Smooth muscle cell (in vitro differentiated cells): ENCODE measurements around the gene PACRG. TPM values are rescaled to one million over a fixed set of nuclear protein-coding genes. Genes with fewer than 3 reads are reported as not detected.

ENCODE experiments used
- DNase-seq: peaks from one replicate; lab custom pipeline; 2025; ENCODE audit not compliant: unreplicated experiment; lab: John Stamatoyannopoulos, UW
- H2AFZ ChIP-seq: fragments of 200-600 bp; sonication (generic); 2 replicates; pipeline ENCODE4 v1.6.0; 2016; ENCODE audit warnings: antibody characterized with exemption, low read depth, mild to moderate bottlenecking
- H3F3A ChIP-seq: fragments of 200-600 bp; sonication (generic); 2 replicates; pipeline ENCODE4 v1.6.0; 2017; ENCODE audit warnings: antibody characterized with exemption, low read depth
- H3K27ac ChIP-seq: fragments of 200-600 bp; sonication (generic); 2 replicates; pipeline ENCODE4 v1.5.1; 2016; ENCODE audit warnings: low read depth, mild to moderate bottlenecking
- H3K27me3 ChIP-seq: fragments of 200-600 bp; sonication (generic); 2 replicates; pipeline ENCODE4 v1.6.1; 2016; ENCODE audit warnings: low read depth, mild to moderate bottlenecking
- H3K36me3 ChIP-seq: fragments of 200-600 bp; sonication (generic); 2 replicates; pipeline ENCODE4 v1.5.1; 2016; ENCODE audit warnings: low read depth
- H3K4me1 ChIP-seq: fragments of 200-600 bp; sonication (generic); 2 replicates; pipeline ENCODE4 v1.5.1; 2016; ENCODE audit warnings: low read depth
- H3K4me2 ChIP-seq: fragments of 200-600 bp; sonication (generic); 2 replicates; pipeline ENCODE4 v1.6.0; 2016; ENCODE audit warnings: mild to moderate bottlenecking
- H3K4me3 ChIP-seq: fragments of 200-600 bp; sonication (generic); 2 replicates; pipeline ENCODE4 v1.5.1; 2016; ENCODE audit warnings: mild to moderate bottlenecking
- H3K79me2 ChIP-seq: fragments of 200-600 bp; sonication (generic); 2 replicates; pipeline ENCODE4 v1.6.0; 2016; ENCODE audit warnings: low read depth, mild to moderate bottlenecking
- H3K9ac ChIP-seq: fragments of 200-600 bp; sonication (generic); 2 replicates; pipeline ENCODE4 v1.6.0; 2016; ENCODE audit warnings: low read depth
- H3K9me3 ChIP-seq: fragments of 200-600 bp; sonication (generic); replicated peaks from 2 replicates; pipeline ENCODE4 v1.5.1; 2016; ENCODE audit warnings: low read depth
- H4K20me1 ChIP-seq: fragments of 200-600 bp; sonication (generic); 2 replicates; pipeline ENCODE4 v1.6.0; 2016; ENCODE audit warnings: low read depth
- WGBS: methylation state at CpG from one replicate; pipeline ENCODE4 v1.1.7; 2016; ENCODE audit warnings: low lambda C conversion rate; 5-methylcytosine and 5-hydroxymethylcytosine counted together
- polyA plus RNA-seq: library from polyadenylated mRNA; unstranded; fragments of >200 nt; fragmentation: Nextera tagmentation; extraction: Ambion mirVana; gene quantifications from 2 replicates; pipeline ENCODE4 v1.2.1, GENCODE V29; 2016
- total RNA-seq: library from RNA; depleted of rRNA; stranded (reverse); fragments of >200 nt; gene quantifications from 2 replicates; pipeline ENCODE4 v1.2.3, GENCODE V29; 2014
- TF ChIP-seq, protein P1 (sequence below): fragments of 200-600 bp; sonication (generic); IDR thresholded peaks from 2 replicates; pipeline ENCODE4 v1.5.1; 2017; ENCODE audit warnings: borderline replicate concordance, mild to moderate bottlenecking, antibody characterized with exemption; ENCODE audit not compliant: insufficient read depth, poor library complexity, severe bottlenecking

The PACRG gene
- total and polyA plus RNA-seq, 2 experiments from 2014 or later: not detected

DNA sequence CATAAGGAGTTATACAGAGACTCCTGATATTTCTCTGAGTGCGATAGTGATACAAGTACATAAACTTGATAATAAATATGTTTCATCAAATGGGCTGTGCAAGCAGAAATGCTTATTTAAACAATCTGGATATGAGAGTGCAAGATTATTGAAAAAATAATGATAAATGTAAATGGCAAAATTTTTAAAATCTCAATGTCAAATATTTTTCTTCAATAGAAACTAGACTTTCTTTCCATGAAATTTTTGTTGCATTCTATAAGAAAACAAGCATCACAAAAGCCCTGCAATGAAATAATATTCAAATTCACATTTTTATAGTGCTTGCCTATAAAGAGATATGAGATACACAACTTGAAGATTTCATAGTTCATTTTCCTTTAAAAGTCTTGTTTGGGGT, 2.7 kb downstream of the PACRG start:
- no peaks in the 10 kb centered on the region for H3F3A ChIP-seq
- H3K36me3 ChIP-seq: no peaks in the 10 kb centered on the region
- no peak overlapping the region for H3K27ac ChIP-seq
- no peak overlapping the region for H3K4me3 ChIP-seq
- no peaks in the 10 kb centered on the region for H3K79me2 ChIP-seq
- 100% methylated on average over 1 of the region's 1 CpG for WGBS
- H3K27me3 ChIP-seq: no peaks in the 10 kb centered on the region
- peaks cover 5% of the 10 kb centered on the region for H3K4me1 ChIP-seq
- H3K9ac ChIP-seq: no peak overlapping the region
- H3K9me3 ChIP-seq: no peaks in the 10 kb centered on the region
- no peak overlapping the region for H2AFZ ChIP-seq
- H4K20me1 ChIP-seq: no peaks in the 10 kb centered on the region
- TF ChIP-seq, protein P1, sequence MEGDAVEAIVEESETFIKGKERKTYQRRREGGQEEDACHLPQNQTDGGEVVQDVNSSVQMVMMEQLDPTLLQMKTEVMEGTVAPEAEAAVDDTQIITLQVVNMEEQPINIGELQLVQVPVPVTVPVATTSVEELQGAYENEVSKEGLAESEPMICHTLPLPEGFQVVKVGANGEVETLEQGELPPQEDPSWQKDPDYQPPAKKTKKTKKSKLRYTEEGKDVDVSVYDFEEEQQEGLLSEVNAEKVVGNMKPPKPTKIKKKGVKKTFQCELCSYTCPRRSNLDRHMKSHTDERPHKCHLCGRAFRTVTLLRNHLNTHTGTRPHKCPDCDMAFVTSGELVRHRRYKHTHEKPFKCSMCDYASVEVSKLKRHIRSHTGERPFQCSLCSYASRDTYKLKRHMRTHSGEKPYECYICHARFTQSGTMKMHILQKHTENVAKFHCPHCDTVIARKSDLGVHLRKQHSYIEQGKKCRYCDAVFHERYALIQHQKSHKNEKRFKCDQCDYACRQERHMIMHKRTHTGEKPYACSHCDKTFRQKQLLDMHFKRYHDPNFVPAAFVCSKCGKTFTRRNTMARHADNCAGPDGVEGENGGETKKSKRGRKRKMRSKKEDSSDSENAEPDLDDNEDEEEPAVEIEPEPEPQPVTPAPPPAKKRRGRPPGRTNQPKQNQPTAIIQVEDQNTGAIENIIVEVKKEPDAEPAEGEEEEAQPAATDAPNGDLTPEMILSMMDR: no peak
- DNase-seq: no peak
- H3K4me2 ChIP-seq: no peak overlapping the region

DNA sequence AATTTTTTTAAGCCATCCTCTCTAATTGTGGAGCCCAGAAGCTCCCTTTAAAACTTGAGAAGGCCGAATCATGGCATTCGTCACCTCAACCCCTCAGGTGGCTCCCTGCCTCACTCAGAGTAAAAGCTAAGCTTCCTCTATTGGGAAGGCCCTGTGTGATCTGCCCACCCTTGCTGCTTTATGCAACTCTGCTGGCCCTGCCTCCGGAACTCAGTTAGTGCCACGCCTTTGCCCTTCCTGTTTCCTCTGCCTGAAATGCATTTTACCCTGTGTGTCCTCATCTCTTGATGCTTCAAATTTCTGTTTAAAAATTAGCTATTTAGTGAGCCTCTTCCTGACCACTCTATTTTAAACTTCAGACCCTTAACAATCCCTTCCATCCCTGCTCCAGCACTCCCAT, 5.7 kb downstream of the PACRG start:
- no peak overlapping the region for H3K4me2 ChIP-seq
- H3K4me3 ChIP-seq: no peak overlapping the region
- DNase-seq: no peak
- no peaks in the 10 kb centered on the region for H3K27me3 ChIP-seq
- H4K20me1 ChIP-seq: no peaks in the 10 kb centered on the region
- H3K79me2 ChIP-seq: no peaks in the 10 kb centered on the region
- no peak overlapping the region for H2AFZ ChIP-seq
- no peak overlapping the region for H3K27ac ChIP-seq
- H3K4me1 ChIP-seq: no peaks in the 10 kb centered on the region
- TF ChIP-seq, protein P1: no peak
- H3F3A ChIP-seq: no peaks in the 10 kb centered on the region
- H3K36me3 ChIP-seq: no peaks in the 10 kb centered on the region
- H3K9ac ChIP-seq: no peak overlapping the region
- no peaks in the 10 kb centered on the region for H3K9me3 ChIP-seq
- 82% methylated on average over 4 of the region's 4 CpGs for WGBS

DNA sequence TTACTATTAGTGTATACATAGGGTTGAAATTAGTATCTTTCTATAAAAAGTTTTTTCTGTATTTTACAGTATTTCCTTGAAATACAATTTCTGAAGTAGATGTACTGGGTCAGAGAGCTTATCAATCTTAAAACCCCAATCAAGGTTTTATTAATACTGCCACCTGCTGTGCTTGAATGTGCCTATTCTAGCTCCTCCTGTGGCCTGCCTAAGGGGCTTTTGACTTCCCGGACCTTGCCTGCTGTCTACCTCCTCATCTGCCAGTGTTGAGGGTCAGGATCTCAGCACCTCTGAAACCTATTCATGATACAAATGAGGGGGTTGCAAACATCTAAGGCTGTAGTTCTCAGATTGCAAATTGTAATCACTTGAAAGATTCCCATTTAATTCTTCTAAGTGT, 9.2 kb downstream of the PACRG start:
- H3K27me3 ChIP-seq: no peaks in the 10 kb centered on the region
- no peaks in the 10 kb centered on the region for H4K20me1 ChIP-seq
- no peaks in the 10 kb centered on the region for H3K79me2 ChIP-seq
- H3K9me3 ChIP-seq: no peaks in the 10 kb centered on the region
- 68% methylated on average over 1 of the region's 1 CpG for WGBS
- no peak overlapping the region for H3K9ac ChIP-seq
- H3K4me2 ChIP-seq: no peak overlapping the region
- H3K27ac ChIP-seq: no peak overlapping the region
- H3K36me3 ChIP-seq: no peaks in the 10 kb centered on the region
- H3F3A ChIP-seq: no peaks in the 10 kb centered on the region
- H3K4me1 ChIP-seq: no peaks in the 10 kb centered on the region
- TF ChIP-seq, protein P1: no peak
- no peak overlapping the region for H3K4me3 ChIP-seq
- no peak for DNase-seq
- H2AFZ ChIP-seq: no peak overlapping the region

DNA sequence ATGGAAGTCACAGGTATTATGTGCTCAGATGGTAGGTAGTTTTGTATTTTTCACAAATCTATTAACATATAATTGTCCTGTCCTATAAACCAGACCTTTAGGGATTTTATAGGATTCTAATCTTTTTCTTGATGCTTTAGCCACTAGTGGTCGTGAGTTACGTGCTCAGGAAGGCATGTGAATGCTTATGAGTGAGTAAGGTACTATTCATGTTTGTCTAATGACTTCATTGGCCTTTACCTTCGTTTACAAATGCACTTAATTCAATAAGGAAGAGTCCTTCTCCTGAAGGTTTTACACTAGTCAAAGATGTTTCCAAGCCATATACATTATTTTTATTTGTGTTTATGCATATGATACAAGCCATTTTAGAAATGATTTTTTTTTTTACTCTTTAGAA, 23.0 kb downstream of the PACRG start:
- WGBS: 47% methylated on average over 3 of the region's 3 CpGs
- Histone ChIP-seq H3K27me3 (no peaks in the 10 kb centered on the region), H3K79me2 (no peaks in the 10 kb centered on the region), H3K9me3 (no peaks in the 10 kb centered on the region), H3F3A (no peaks in the 10 kb centered on the region), H3K4me2 (no peak overlapping the region), H3K27ac (no peak overlapping the region), H4K20me1 (no peaks in the 10 kb centered on the region), H3K4me3 (no peak overlapping the region), H3K9ac (no peak overlapping the region), H2AFZ (no peak overlapping the region), H3K4me1 (no peaks in the 10 kb centered on the region), H3K36me3 (no peaks in the 10 kb centered on the region)
- DNase-seq: no peak
- TF ChIP-seq, protein P1: no peak
